Lower lobe of right lung (tissue), 2 donors: ENCODE data around the gene ZNF486. TPM values are rescaled to one million over a fixed set of nuclear protein-coding genes. Genes with fewer than 3 reads are reported as not detected.
"Not testable (repeated sequence)": the region's sequence is repeated elsewhere in the genome, so short reads cannot be mapped to it uniquely, and the experiment has no call there.

Source experiments
- ATAC-seq, 2 donors: fragments of 200-7000 bp; cut with Tn5 transposase; one replicate each; pipeline ENCODE4 v1.9.1; 2020 to 2022; ENCODE audit warnings: mild to moderate bottlenecking in 2 of 2, moderate library complexity in 2 of 2
- DNase-seq: peaks from one replicate; pipeline ENCODE4 v3.0.0-alpha.2; 2020
- H3K27ac ChIP-seq: fragments of 200-600 bp; one replicate; pipeline ENCODE4 v1.8.0; 2022
- H3K27me3 ChIP-seq: fragments of 200-600 bp; one replicate; pipeline ENCODE4 v1.8.0; 2022; ENCODE audit warnings: low read depth
- H3K36me3 ChIP-seq: fragments of 200-600 bp; one replicate; pipeline ENCODE4 v1.8.0; 2022; ENCODE audit warnings: mild to moderate bottlenecking
- H3K4me1 ChIP-seq: fragments of 200-600 bp; one replicate; pipeline ENCODE4 v1.8.0; 2022
- H3K4me3 ChIP-seq: fragments of 200-600 bp; one replicate; pipeline ENCODE4 v1.8.0; 2022; ENCODE audit warnings: mild to moderate bottlenecking
- H3K9me3 ChIP-seq: fragments of 200-600 bp; one replicate; pipeline ENCODE4 v1.8.0; 2022
- intact Hi-C: fragments of 100-400 bp; cut with DNase I; formaldehyde crosslinking; loops from one replicate; pipeline ENCODE4 v1.11.0; 2022
- total RNA-seq: library from RNA; stranded (reverse); fragmentation: NEBNext Ultra II Directional; extraction: Animal tissue kit (Norgen Biotek cat#: 25700); gene quantifications from one replicate; pipeline ENCODE4 v1.2.1, GENCODE V29; 2021
- TF ChIP-seq, protein P1 (sequence below): fragments of 200-600 bp; IDR thresholded peaks from one replicate; pipeline ENCODE4 v1.8.0; 2022; ENCODE audit warnings: antibody characterized with exemption, mild to moderate bottlenecking
- donor health status: DM: no; HTN: yes; CAD: no; lungs with severe emphysema.

The ZNF486 gene
- total RNA-seq, 1 donor from 2014 or later, result 5.5 TPM

- no peaks in the 10 kb centered on the region for H3K27me3 ChIP-seq
- H3K9me3 ChIP-seq, result peaks cover 75% of the 10 kb centered on the region
- H3K27ac ChIP-seq, result no peak overlapping the region
- ATAC-seq (no peak), DNase-seq (no peak)
- no peaks in the 10 kb centered on the region for H3K4me1 ChIP-seq
- H3K4me3 ChIP-seq, result no peak overlapping the region
- TF ChIP-seq, protein P1, sequence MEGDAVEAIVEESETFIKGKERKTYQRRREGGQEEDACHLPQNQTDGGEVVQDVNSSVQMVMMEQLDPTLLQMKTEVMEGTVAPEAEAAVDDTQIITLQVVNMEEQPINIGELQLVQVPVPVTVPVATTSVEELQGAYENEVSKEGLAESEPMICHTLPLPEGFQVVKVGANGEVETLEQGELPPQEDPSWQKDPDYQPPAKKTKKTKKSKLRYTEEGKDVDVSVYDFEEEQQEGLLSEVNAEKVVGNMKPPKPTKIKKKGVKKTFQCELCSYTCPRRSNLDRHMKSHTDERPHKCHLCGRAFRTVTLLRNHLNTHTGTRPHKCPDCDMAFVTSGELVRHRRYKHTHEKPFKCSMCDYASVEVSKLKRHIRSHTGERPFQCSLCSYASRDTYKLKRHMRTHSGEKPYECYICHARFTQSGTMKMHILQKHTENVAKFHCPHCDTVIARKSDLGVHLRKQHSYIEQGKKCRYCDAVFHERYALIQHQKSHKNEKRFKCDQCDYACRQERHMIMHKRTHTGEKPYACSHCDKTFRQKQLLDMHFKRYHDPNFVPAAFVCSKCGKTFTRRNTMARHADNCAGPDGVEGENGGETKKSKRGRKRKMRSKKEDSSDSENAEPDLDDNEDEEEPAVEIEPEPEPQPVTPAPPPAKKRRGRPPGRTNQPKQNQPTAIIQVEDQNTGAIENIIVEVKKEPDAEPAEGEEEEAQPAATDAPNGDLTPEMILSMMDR, result no peak
- intact Hi-C loops, result no loop called here
- H3K36me3 ChIP-seq, result peaks cover 9% of the 10 kb centered on the region
Observed at GRCh38 chr19:20197747-20198146, 30.7 kb downstream of the ZNF486 start.

DNA sequence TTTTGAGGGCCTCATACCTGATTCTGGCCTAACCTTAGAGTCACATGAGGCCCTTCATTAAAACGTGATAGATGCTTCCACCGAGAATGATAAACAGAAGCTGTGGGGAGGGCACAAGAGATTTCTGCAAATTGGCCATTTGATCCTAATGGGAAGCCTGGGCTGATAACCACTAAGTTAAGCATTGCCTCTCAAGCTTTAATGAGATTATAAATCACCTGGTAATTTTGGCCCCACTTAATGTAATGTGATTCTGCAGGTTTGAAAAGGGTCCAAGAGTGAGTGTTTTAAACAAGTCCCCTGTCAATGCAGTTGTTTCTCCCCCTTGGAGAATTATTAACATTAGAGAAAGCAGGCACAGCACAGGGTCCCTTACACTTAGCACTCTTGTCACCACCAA is 42.0 kb downstream of the ZNF486 start:
- no peaks in the 10 kb centered on the region for H3K27me3 ChIP-seq
- no peak overlapping the region for H3K4me3 ChIP-seq
- no peak overlapping the region for H3K27ac ChIP-seq
- intact Hi-C loops, result no loop called here
- no peak for ATAC-seq
- H3K36me3 ChIP-seq, result no peaks in the 10 kb centered on the region
- no peaks in the 10 kb centered on the region for H3K9me3 ChIP-seq
- TF ChIP-seq, protein P1, result no peak
- DNase-seq, result no peak
- no peaks in the 10 kb centered on the region for H3K4me1 ChIP-seq

DNA sequence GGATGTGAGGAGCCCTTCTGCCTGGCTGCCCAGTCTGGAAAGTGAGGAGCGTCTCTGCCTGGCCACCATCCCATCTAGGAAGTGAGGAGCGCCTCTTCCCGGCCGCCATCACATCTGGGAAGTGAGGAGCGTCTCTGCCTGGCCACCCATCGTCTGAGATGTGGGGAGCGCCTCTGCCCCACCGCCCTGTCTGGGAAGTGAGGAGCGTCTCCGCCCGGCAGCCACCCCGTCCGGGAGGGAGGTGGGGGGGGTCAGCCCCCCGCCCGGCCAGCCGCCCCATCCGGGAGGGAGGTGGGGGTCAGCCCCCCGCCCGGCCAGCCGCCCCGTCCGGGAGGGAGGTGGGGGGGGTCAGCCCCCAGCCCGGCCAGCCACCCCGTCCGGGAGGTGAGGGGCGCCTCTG is 47.4 kb downstream of the ZNF486 start:
- intact Hi-C loops, H3K36me3 ChIP-seq, H3K9me3 ChIP-seq, ATAC-seq, H3K4me1 ChIP-seq, DNase-seq, H3K4me3 ChIP-seq, H3K27me3 ChIP-seq, H3K27ac ChIP-seq: not testable (repeated sequence)

GRCh38 chr19:20221605-20222004 is 54.6 kb downstream of the ZNF486 start:
- H3K4me3 ChIP-seq, H3K27me3 ChIP-seq, ATAC-seq, H3K9me3 ChIP-seq, H3K4me1 ChIP-seq, H3K36me3 ChIP-seq, DNase-seq, H3K27ac ChIP-seq, intact Hi-C loops: not testable (repeated sequence)

- DNase-seq (no peak), ATAC-seq (peak in 1 of 2 donors; percentile 18)
- Histone ChIP-seq H3K4me1 (no peaks in the 10 kb centered on the region), H3K27ac (no peak overlapping the region), H3K9me3 (peaks cover 10% of the 10 kb centered on the region), H3K4me3 (no peak overlapping the region), H3K27me3 (no peaks in the 10 kb centered on the region), H3K36me3 (no peaks in the 10 kb centered on the region)
- TF ChIP-seq, protein P1, result no peak
- intact Hi-C loops, result no loop called here
Observed at GRCh38 chr19:20233105-20233504, 66.1 kb downstream of the ZNF486 start.

DNA sequence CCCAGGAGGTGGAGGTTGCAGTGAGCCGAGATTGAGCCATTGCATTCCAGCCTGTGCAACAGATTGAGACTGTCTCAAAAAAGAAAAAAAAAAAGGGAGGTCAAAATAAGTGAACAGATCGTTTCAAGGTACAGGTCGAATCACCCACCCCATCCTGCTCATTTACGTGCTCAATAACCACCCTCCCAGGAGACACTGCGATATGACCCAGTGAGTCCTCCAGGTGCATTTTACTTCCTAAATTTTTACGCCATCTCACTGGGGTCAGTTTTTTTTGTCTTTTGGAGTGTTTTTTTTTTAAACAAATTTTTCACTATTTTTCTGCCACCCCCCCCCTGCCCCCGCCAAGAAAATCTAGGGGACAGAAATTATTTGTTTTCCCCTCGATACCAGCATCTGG is 68.1 kb downstream of the ZNF486 start:
- TF ChIP-seq, protein P1, result no peak
- Histone ChIP-seq H3K36me3 (no peaks in the 10 kb centered on the region), H3K27me3 (no peaks in the 10 kb centered on the region), H3K4me3 (no peak overlapping the region), H3K27ac (no peak overlapping the region), H3K4me1 (no peaks in the 10 kb centered on the region), H3K9me3 (peaks cover 3% of the 10 kb centered on the region)
- no peak for DNase-seq
- intact Hi-C loops, result no loop called here
- no peak for ATAC-seq
